Body of pancreas (tissue), 4 donors: ENCODE measurements around the gene IFIT2. TPM values are rescaled to one million over a fixed set of nuclear protein-coding genes. Genes with fewer than 3 reads are reported as not detected.

Source experiments
- ATAC-seq: fragments of 150-250 bp; one replicate; pipeline ENCODE4 v1.9.1; 2016
- DNase-seq, 4 donors: peaks; one replicate each; pipeline ENCODE4 v3.0.0-alpha.2; 2019
- H3K27ac ChIP-seq, 4 donors: fragments of 200-600 bp; sonication (generic); 1 replicate in 3 of 4; 2 replicates in 1 of 4; pipeline versions ENCODE4 v1.5.1 to v1.6.1; 2016 to 2019; ENCODE audit warnings: mild to moderate bottlenecking in 1 of 4, mixed read lengths in 1 of 4, moderate library complexity in 1 of 4
- H3K27me3 ChIP-seq, 2 donors: fragments of 200-600 bp; sonication (generic); one replicate each; pipeline ENCODE4 v1.6.0; 2016; ENCODE audit warnings: mild to moderate bottlenecking in 1 of 2
- H3K36me3 ChIP-seq, 2 donors: fragments of 200-600 bp; sonication (generic); replicated peaks in 1 of 2; 2 replicates each; pipeline ENCODE4 v1.5.1; 2016; ENCODE audit warnings: low read depth in 2 of 2; ENCODE audit not compliant: insufficient read depth in 1 of 2
- H3K4me1 ChIP-seq: fragments of 200-600 bp; sonication (generic); one replicate; pipeline ENCODE4 v1.6.0; 2016
- H3K4me3 ChIP-seq, 2 donors: fragments of 200-600 bp; sonication (generic); 1 replicate in 1 of 2; 2 replicates in 1 of 2; pipeline ENCODE4 v1.5.1; 2016 to 2019
- H3K9me3 ChIP-seq, 3 donors: fragments of 200-600 bp; sonication (generic); 1 replicate in 2 of 3; 2 replicates in 1 of 3; pipeline ENCODE4 v1.5.1; 2016
- POLR2A ChIP-seq, 3 donors: fragments of 450-650 bp; IDR thresholded peaks; one replicate each; pipeline ENCODE4 v1.6.1; 2016; ENCODE audit warnings: antibody characterized with exemption in 3 of 3, mild to moderate bottlenecking in 2 of 3
- WGBS, 2 donors: methylation state at CpG; one replicate each; pipeline ENCODE4 v1.1.5; 2017; 5-methylcytosine and 5-hydroxymethylcytosine counted together
- intact Hi-C: fragments of 100-400 bp; cut with DNase I; formaldehyde crosslinking; loops from one replicate; pipeline ENCODE4 v1.15.1; 2023
- total RNA-seq, 2 donors: library from RNA; depleted of rRNA; stranded (reverse); fragments of >200 nt; gene quantifications; one replicate each; pipeline ENCODE4 v1.1.0, GENCODE V29; 2016
- TF ChIP-seq, protein P1 (sequence below), 7 experiments: fragments of 450-650 bp in 4 of 7; fragments of 200-600 bp in 3 of 7; sonication (generic) in 3 of 7; IDR thresholded peaks; one replicate each; pipeline ENCODE4 v1.5.1; 2016 to 2019; ENCODE audit warnings: antibody characterized with exemption in 7 of 7

The IFIT2 gene
- total RNA-seq, 2 donors from 2014 or later: 1.6 TPM; not detected in 1

DNA sequence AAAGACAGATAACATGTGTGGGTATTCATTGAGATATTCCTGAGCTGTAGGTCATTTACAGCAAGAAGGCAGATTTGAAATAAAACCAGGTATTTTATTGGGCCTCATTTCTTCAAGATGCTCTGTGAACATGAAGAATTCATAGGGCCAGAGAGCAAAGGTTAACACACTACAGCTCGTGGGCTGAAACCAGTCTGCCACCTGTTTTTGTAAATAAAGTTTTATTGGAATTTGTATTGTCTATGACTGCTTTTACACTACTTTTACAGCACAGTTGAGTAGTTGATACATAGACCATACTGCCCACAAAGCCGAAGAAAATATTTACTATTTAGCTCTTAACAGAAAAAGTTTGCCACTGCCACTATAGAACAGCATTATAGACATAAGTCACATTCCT lies 28.2 kb upstream of the IFIT2 start:
- 58 to 90% methylated on average over 2 of the region's 2 CpGs for WGBS, 2 donors
- ATAC-seq: no peak
- no peak for TF ChIP-seq POLR2A (IDR thresholded peaks at IDR 0.05)
- TF ChIP-seq, protein P1, sequence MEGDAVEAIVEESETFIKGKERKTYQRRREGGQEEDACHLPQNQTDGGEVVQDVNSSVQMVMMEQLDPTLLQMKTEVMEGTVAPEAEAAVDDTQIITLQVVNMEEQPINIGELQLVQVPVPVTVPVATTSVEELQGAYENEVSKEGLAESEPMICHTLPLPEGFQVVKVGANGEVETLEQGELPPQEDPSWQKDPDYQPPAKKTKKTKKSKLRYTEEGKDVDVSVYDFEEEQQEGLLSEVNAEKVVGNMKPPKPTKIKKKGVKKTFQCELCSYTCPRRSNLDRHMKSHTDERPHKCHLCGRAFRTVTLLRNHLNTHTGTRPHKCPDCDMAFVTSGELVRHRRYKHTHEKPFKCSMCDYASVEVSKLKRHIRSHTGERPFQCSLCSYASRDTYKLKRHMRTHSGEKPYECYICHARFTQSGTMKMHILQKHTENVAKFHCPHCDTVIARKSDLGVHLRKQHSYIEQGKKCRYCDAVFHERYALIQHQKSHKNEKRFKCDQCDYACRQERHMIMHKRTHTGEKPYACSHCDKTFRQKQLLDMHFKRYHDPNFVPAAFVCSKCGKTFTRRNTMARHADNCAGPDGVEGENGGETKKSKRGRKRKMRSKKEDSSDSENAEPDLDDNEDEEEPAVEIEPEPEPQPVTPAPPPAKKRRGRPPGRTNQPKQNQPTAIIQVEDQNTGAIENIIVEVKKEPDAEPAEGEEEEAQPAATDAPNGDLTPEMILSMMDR (IDR thresholded peaks at IDR 0.05): no peak
- Histone ChIP-seq H3K4me1 (peaks cover 30% of the 10 kb centered on the region), H3K36me3 (no peaks in the 10 kb centered on the region), H3K4me3 (no peak overlapping the region), H3K27ac (no peak overlapping the region), H3K27me3 (no peaks in the 10 kb centered on the region), H3K9me3 (no peaks in the 10 kb centered on the region)
- DNase-seq: no peak
- intact Hi-C loops: no loop called here

DNA sequence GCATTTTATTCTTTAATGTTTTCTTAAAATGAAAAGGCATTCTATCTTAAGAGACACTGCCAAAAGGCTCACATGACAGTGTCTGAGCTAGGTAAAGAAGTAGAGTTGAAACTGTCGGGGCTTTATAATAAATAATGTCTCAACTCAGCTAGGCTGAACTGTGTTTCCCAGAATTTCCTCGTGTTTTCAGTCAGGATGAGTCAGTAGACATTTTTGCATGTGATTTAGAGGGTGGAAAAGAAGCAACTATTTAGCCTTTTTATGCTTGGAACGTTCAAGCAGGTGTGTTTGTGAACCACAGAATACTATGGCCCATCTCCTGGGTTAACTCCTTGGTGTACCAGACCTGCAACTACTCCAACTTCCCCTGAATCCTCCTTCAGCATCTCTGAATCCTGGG lies 26.9 kb upstream of the IFIT2 start:
- intact Hi-C loops: no loop called here
- Histone ChIP-seq H3K27me3 (no peaks in the 10 kb centered on the region), H3K4me3 (no peak overlapping the region), H3K9me3 (no peaks in the 10 kb centered on the region), H3K36me3 (no peaks in the 10 kb centered on the region), H3K4me1 (peaks cover 35% of the 10 kb centered on the region), H3K27ac (no peak overlapping the region)
- WGBS, 2 donors: 32 to 34% methylated on average over 3 of the region's 3 CpGs
- TF ChIP-seq, protein P1 (IDR thresholded peaks at IDR 0.05): no peak
- no peak for TF ChIP-seq POLR2A (IDR thresholded peaks at IDR 0.05)
- ATAC-seq (no peak), DNase-seq (no peak)

DNA sequence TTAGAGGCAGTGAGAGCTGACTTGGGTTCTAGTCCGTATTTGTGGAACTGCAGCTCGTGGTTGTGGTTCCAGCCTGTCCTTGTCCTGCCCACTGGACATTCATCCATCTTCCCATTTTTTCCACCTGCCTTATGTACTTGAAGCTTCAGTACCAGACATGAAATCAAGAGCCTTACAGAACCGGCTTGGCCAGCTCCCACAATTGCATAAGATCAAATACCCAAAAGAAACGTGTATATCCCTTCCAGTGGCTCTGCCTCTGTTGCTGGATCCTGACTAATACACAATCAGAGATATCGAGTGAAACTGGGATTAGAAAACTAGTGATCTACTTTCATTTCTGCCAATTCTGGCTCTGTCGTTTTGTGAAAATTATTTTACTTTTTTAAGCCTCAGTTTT lies 26.5 kb upstream of the IFIT2 start:
- H3K27ac ChIP-seq: no peak overlapping the region
- H3K36me3 ChIP-seq: no peaks in the 10 kb centered on the region

DNA sequence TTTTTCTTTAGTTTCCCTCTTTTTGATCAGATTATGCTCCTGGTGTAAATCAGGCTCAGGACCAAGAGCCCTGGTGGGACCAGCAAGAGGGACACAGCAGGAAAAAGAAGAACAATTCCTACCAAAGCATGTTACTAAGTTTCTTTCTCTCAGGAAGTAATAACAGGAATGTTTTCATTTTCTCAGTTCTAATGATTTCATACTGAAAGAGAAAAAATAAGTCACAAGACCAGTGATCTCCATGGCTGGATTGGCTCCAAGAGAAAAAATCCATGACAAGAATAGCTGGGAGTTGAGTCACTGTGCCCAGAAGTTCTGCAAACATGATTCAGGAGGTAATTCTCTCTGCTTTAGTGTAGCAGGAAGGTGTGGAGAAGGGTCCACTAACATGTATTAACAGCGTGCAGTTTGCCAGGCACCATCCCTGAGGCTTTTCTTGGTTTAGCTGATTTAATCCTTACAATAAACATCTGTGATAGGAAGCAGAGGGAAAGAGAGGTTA lies 23.8 kb upstream of the IFIT2 start:
- Histone ChIP-seq H3K9me3 (no peaks in the 10 kb centered on the region), H3K36me3 (no peaks in the 10 kb centered on the region), H3K4me1 (peaks cover 34% of the 10 kb centered on the region), H3K27me3 (no peaks in the 10 kb centered on the region), H3K27ac (peak overlapping the region; percentile 65 to 88 (median 78)), H3K4me3 (no peak overlapping the region)
- ATAC-seq (peak; percentile 94), DNase-seq (peak; percentile 52 to 84 (median 68))
- intact Hi-C loops: no loop called here
- 6 to 50% methylated on average over 1 of the region's 1 CpG for WGBS, 2 donors
- TF ChIP-seq, protein P1 (IDR thresholded peaks at IDR 0.05): no peak
- TF ChIP-seq POLR2A (IDR thresholded peaks at IDR 0.05): peak in 2 of 3 donors; percentile 49 to 58

More for the DNA sequence above, 26.5 kb upstream of the IFIT2 start:
- peaks cover 32% of the 10 kb centered on the region for H3K4me1 ChIP-seq
- DNase-seq (peak in 2 of 4 donors; percentile 33 to 34), ATAC-seq (no peak)
- no peaks in the 10 kb centered on the region for H3K27me3 ChIP-seq
- TF ChIP-seq POLR2A (IDR thresholded peaks at IDR 0.05): no peak
- TF ChIP-seq, protein P1 (IDR thresholded peaks at IDR 0.05): no peak
- no peaks in the 10 kb centered on the region for H3K9me3 ChIP-seq
- H3K4me3 ChIP-seq: no peak overlapping the region
- intact Hi-C loops: no loop called here
- WGBS, 2 donors: 46 to 57% methylated on average over 6 of the region's 6 CpGs

DNA sequence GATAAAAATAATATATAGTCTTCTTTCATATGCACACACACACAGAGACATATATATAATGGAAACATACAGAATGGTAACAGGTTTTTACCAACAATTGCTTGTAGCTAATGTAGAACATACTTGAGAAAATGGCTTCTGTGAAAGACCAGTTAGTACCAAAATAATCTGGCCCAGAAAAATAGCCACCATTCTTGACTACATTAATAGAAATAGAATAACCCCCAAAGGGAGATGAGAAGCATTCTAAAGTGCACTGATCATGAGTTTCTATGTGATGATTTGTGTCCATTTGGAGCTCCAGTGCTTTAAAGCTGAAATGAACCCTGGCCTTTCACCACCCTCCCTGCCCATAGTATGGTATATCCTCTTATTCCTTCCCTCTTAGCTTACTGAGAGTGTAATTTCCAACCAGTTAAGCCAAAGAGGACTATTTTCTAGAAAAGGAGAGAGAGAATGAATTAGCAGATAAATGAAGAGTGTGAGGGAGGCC lies 22.9 kb upstream of the IFIT2 start:
- Histone ChIP-seq H3K4me3 (no peak overlapping the region), H3K4me1 (peaks cover 41% of the 10 kb centered on the region), H3K27me3 (no peaks in the 10 kb centered on the region), H3K9me3 (no peaks in the 10 kb centered on the region), H3K27ac (peak overlapping the region; percentile 5 to 88 (median 58)), H3K36me3 (no peaks in the 10 kb centered on the region)
- TF ChIP-seq, protein P1 (IDR thresholded peaks at IDR 0.05): no peak
- no peak for TF ChIP-seq POLR2A (IDR thresholded peaks at IDR 0.05)
- intact Hi-C loops: no loop called here
- DNase-seq (no peak), ATAC-seq (no peak)
